ENCODE results near the gene IFI27L1.

DNA sequence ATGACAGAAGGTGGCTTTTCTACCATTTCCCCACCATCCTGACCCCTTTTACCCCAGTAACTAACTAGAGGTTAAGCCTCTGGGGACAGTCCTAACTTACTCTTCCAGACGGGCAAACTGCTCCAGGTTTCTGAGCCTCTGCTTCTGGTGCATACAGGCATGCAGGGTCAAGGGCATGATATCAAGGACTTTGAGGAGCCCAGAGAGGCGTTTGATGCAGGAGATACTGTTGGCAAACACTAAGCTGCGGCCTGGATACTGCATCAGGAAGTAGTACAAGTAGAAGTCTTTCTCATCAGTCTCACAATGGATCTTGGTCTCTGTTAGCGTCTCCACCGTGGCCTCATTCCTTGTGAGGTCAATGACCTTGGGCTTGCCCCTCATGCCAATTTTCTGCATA lies 21.1 kb upstream of the IFI27L1 start:
- no peak for TF ChIP-seq CTCF (IDR thresholded peaks at IDR 0.05)
- TF ChIP-seq POLR2A (IDR thresholded peaks at IDR 0.05) = no peak

Data from breast epithelium (tissue), 3 donors.